SK-N-SH (cell line): Measurements from ENCODE around the gene KIF1A. TPM values are rescaled to one million over a fixed set of nuclear protein-coding genes. Genes with fewer than 3 reads are reported as not detected.

Source experiments
- CTCF ChIA-PET: fragments of 300-600, 350-600 bp; formaldehyde crosslinking; extraction: SDS; loops from one replicate; lab custom pipeline; 2021; lab: Yijun Ruan, JAX
- POLR2A ChIA-PET: fragments of 350-600 bp; sonication (Branson Sonifier 250); formaldehyde crosslinking; extraction: SDS; loops from one replicate; lab custom pipeline; 2020; ENCODE audit warnings: antibody characterized with exemption, inconsistent platforms; lab: Yijun Ruan, JAX
- DNase-seq: peaks from one replicate; pipeline ENCODE4 v3.0.0; 2012
- H2AFZ ChIP-seq: fragments of 200-600 bp; sonication (generic); 2 replicates; pipeline ENCODE4 v1.8.1; 2016; ENCODE audit warnings: antibody characterized with exemption, mild to moderate bottlenecking, low read depth
- H3F3A ChIP-seq: fragments of 200-600 bp; sonication (generic); replicated peaks from 2 replicates; pipeline ENCODE3; 2016; ENCODE audit warnings: antibody characterized with exemption, mild to moderate bottlenecking; ENCODE audit not compliant: insufficient read depth
- H3K27ac ChIP-seq, 2 experiments: fragments of 200-500 bp in 1 of 2; fragments of 200-600 bp in 1 of 2; sonication (Bioruptor generic) in 1 of 2; sonication (generic), shearing (Covaris generic) in 1 of 2; 2 replicates each; pipeline versions ENCODE4 v1.5.1 to v1.6.1; 2014 to 2016; ENCODE audit warnings: low read depth in 2 of 2, inconsistent platforms in 1 of 2, low read length in 1 of 2, mild to moderate bottlenecking in 1 of 2, mixed read lengths in 1 of 2
- H3K27me3 ChIP-seq: fragments of 200-600 bp; sonication (generic), shearing (Covaris generic); 2 replicates; pipeline ENCODE4 v1.6.1; 2016; ENCODE audit warnings: mixed run types; ENCODE audit not compliant: insufficient read depth
- H3K36me3 ChIP-seq, 2 experiments: fragments of 200-500 bp in 1 of 2; fragments of 200-600 bp in 1 of 2; sonication (Bioruptor generic) in 1 of 2; sonication (generic) in 1 of 2; replicated peaks in 1 of 2; 2 replicates each; pipeline versions ENCODE3 to v1.5.1; 2014 to 2016; ENCODE audit warnings: low read length in 1 of 2, mild to moderate bottlenecking in 1 of 2; ENCODE audit not compliant: insufficient read depth in 2 of 2, control insufficient read depth in 1 of 2
- H3K4me1 ChIP-seq, 2 experiments: fragments of 200-500 bp in 1 of 2; fragments of 200-600 bp in 1 of 2; sonication (Bioruptor generic) in 1 of 2; sonication (generic), shearing (Covaris generic) in 1 of 2; 2 replicates each; pipeline versions ENCODE4 v1.5.1 to v1.6.1; 2014 to 2016; ENCODE audit warnings: low read depth in 1 of 2, low read length in 1 of 2, mixed run types in 1 of 2; ENCODE audit not compliant: insufficient read depth in 2 of 2, control insufficient read depth in 1 of 2
- H3K4me2 ChIP-seq: fragments of 200-600 bp; sonication (generic), shearing (Covaris generic); 2 replicates; pipeline ENCODE4 v1.6.1; 2017; ENCODE audit warnings: mixed run types
- H3K4me3 ChIP-seq, 2 experiments: fragments of 200-500 bp in 1 of 2; fragments of 200-600 bp in 1 of 2; sonication (Bioruptor generic) in 1 of 2; sonication (generic), shearing (Covaris generic) in 1 of 2; 2 replicates each; pipeline versions ENCODE4 v1.5.1 to v1.8.1; 2014 to 2016; ENCODE audit warnings: low read depth in 2 of 2, inconsistent platforms in 1 of 2, low read length in 1 of 2, mild to moderate bottlenecking in 1 of 2, mixed read lengths in 1 of 2, moderate library complexity in 1 of 2
- H3K79me2 ChIP-seq: fragments of 200-600 bp; sonication (generic); 2 replicates; pipeline ENCODE4 v1.8.1; 2017; ENCODE audit warnings: mild to moderate bottlenecking; ENCODE audit not compliant: insufficient read depth
- H3K9ac ChIP-seq: fragments of 200-600 bp; sonication (generic); 2 replicates; pipeline ENCODE4 v1.6.1; 2017; ENCODE audit warnings: mixed run types
- H3K9me2 ChIP-seq: fragments of 200-600 bp; sonication (generic); 2 replicates; pipeline ENCODE4 v1.6.1; 2017; ENCODE audit warnings: mixed run types
- H3K9me3 ChIP-seq: fragments of 200-600 bp; sonication (generic); 2 replicates; pipeline ENCODE4 v1.6.1; 2017; ENCODE audit warnings: mixed run types, mild to moderate bottlenecking, moderate library complexity
- H4K20me1 ChIP-seq: fragments of 200-600 bp; sonication (generic); 2 replicates; pipeline ENCODE4 v1.6.1; 2017; ENCODE audit warnings: mild to moderate bottlenecking, mixed run types; ENCODE audit not compliant: insufficient read depth
- EP300 ChIP-seq, 2 experiments: IDR thresholded peaks; 2 replicates each; pipeline versions ENCODE4 v1.4.0 to v1.6.1; 2012; ENCODE audit warnings: borderline replicate concordance in 1 of 2, low read depth in 1 of 2, low read length in 1 of 2
- FOXJ3 ChIP-seq: sonication (generic); formaldehyde crosslinking; IDR thresholded peaks from 2 replicates; pipeline ENCODE4 v1.5.1; 2020; ENCODE audit warnings: mild to moderate bottlenecking, missing genetic modification reagents
- FOXM1 ChIP-seq: IDR thresholded peaks from 2 replicates; pipeline ENCODE4 v1.4.0; 2012; ENCODE audit warnings: low read depth, mild to moderate bottlenecking
- MEF2A ChIP-seq: IDR thresholded peaks from 2 replicates; pipeline ENCODE4 v1.4.0; 2012; ENCODE audit warnings: low read depth, borderline replicate concordance
- NFIC ChIP-seq: IDR thresholded peaks from 2 replicates; pipeline ENCODE4 v1.4.0; 2012; ENCODE audit warnings: borderline replicate concordance
- NRF1 ChIP-seq: IDR thresholded peaks from 2 replicates; pipeline ENCODE4 v1.6.1; 2012; ENCODE audit warnings: low read depth, mild to moderate bottlenecking, low read length
- RAD21 ChIP-seq: IDR thresholded peaks from 2 replicates; pipeline ENCODE4 v1.6.1; 2012; ENCODE audit warnings: mild to moderate bottlenecking, low read length
- RCOR1 ChIP-seq: fragments of 150-350 bp; IDR thresholded peaks from 2 replicates; pipeline ENCODE4 v1.6.1; 2017; ENCODE audit warnings: antibody characterized with exemption, low read length
- SIN3A ChIP-seq: IDR thresholded peaks from 2 replicates; pipeline ENCODE4 v1.6.1; 2012; ENCODE audit warnings: low read depth, mild to moderate bottlenecking, low read length, moderate library complexity, borderline replicate concordance
- WGBS: methylation state at CpG from one replicate; pipeline ENCODE4 v1.1.6; 2017; ENCODE audit warnings: low lambda C conversion rate; 5-methylcytosine and 5-hydroxymethylcytosine counted together
- polyA plus RNA-seq, 3 experiments: library from polyadenylated mRNA; depleted of rRNA; stranded (reverse); fragments of >200 nt; gene quantifications; 2 replicates each; pipeline ENCODE4 v1.2.3, GENCODE V29; 2012
- TF ChIP-seq, protein P1 (sequence below): fragments of 200-600 bp; sonication (generic); IDR thresholded peaks from 2 replicates; pipeline ENCODE4 v1.6.1; 2017; ENCODE audit warnings: antibody characterized with exemption, mild to moderate bottlenecking, moderate library complexity
- TF ChIP-seq, protein P2 (sequence below): IDR thresholded peaks from 2 replicates; pipeline ENCODE4 v1.4.0; 2012; ENCODE audit warnings: low read depth, borderline replicate concordance
- TF ChIP-seq, protein P3 (sequence below): IDR thresholded peaks from 2 replicates; pipeline ENCODE4 v1.4.0; 2012; ENCODE audit warnings: low read depth, borderline replicate concordance

Gene KIF1A
- polyA plus RNA-seq, 1 of the 3 experiments (the other 2 are of a cell fraction): 0.21 TPM

DNA sequence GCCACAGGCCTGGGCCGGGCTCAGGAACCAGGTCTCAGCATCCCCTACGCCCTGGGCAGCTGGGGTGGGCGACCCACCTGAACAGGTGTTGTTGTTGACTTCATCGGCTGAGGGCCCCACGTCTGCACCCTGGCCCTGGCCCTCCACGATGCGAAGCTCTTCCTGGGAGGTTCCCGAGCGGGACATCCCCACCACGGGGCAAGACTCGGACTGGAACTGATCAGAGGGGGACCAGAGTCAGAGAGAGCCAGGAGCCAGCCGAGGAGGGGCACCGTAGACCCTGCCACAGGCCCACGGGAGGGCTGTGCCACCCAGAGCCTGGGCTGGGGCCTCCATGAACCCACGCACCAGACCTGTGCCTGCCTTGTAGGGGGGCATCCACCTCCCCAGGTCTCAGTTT is 74.1 kb downstream of the KIF1A start:
- CTCF ChIA-PET: interaction anchor here (1.3 kb wide), 1 partner anchor 232 kb away, joined by 3 read pairs; no protein-coding TSS in a partner anchor
- Histone ChIP-seq H3K4me3 (no peak overlapping the region), H3K9me3 (no peaks in the 10 kb centered on the region), H3F3A (no peaks in the 10 kb centered on the region), H3K9me2 (no peaks in the 10 kb centered on the region), H3K27ac (no peak overlapping the region), H3K4me2 (no peak overlapping the region), H3K27me3 (no peaks in the 10 kb centered on the region), H3K79me2 (no peaks in the 10 kb centered on the region), H3K36me3 (no peaks in the 10 kb centered on the region), H4K20me1 (no peaks in the 10 kb centered on the region), H2AFZ (no peak overlapping the region), H3K4me1 (no peaks in the 10 kb centered on the region), H3K9ac (no peak overlapping the region)
- TF ChIP-seq MEF2A: no peak
- TF ChIP-seq SIN3A: no peak
- no peak for TF ChIP-seq NFIC
- no peak for TF ChIP-seq RCOR1
- TF ChIP-seq, protein P1, sequence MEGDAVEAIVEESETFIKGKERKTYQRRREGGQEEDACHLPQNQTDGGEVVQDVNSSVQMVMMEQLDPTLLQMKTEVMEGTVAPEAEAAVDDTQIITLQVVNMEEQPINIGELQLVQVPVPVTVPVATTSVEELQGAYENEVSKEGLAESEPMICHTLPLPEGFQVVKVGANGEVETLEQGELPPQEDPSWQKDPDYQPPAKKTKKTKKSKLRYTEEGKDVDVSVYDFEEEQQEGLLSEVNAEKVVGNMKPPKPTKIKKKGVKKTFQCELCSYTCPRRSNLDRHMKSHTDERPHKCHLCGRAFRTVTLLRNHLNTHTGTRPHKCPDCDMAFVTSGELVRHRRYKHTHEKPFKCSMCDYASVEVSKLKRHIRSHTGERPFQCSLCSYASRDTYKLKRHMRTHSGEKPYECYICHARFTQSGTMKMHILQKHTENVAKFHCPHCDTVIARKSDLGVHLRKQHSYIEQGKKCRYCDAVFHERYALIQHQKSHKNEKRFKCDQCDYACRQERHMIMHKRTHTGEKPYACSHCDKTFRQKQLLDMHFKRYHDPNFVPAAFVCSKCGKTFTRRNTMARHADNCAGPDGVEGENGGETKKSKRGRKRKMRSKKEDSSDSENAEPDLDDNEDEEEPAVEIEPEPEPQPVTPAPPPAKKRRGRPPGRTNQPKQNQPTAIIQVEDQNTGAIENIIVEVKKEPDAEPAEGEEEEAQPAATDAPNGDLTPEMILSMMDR: no peak
- no peak for TF ChIP-seq NRF1
- TF ChIP-seq FOXJ3: no peak
- TF ChIP-seq, protein P2, sequence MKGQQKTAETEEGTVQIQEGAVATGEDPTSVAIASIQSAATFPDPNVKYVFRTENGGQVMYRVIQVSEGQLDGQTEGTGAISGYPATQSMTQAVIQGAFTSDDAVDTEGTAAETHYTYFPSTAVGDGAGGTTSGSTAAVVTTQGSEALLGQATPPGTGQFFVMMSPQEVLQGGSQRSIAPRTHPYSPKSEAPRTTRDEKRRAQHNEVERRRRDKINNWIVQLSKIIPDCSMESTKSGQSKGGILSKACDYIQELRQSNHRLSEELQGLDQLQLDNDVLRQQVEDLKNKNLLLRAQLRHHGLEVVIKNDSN: no peak
- no peak for TF ChIP-seq EP300 (IDR thresholded peaks at IDR 0.05; ENCODE audit: borderline replicate concordance in 1 of 2, low read depth in 1 of 2, low read length in 1 of 2)
- no peak for DNase-seq
- WGBS: 0% methylated on average over 1 of the region's 15 CpGs
- POLR2A ChIA-PET: no interaction called here

DNA sequence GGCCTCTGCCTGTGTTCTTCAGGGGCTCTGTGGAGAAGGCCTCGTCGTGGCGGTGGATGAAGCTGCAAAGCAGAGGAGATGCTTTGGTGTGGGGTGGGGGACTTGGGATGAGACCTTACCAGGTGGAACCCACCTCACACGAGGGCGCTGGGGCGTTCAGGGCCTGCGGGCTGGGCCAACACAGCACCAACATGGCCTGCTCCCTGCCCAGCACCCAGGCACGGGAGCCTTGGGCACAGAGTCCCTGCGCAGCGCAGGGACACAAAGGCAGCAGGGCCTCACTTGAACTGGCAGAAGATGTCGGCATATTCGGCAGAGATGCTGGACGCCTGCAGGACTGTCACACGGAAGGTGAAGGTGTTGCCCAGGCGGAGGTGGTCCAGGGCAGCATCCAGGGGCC is 74.6 kb downstream of the KIF1A start:
- Histone ChIP-seq H3K9me3 (no peaks in the 10 kb centered on the region), H4K20me1 (no peaks in the 10 kb centered on the region), H3K36me3 (no peaks in the 10 kb centered on the region), H3K27me3 (no peaks in the 10 kb centered on the region), H2AFZ (no peak overlapping the region), H3K27ac (no peak overlapping the region), H3K4me1 (no peaks in the 10 kb centered on the region), H3K4me2 (no peak overlapping the region), H3K4me3 (no peak overlapping the region), H3K9ac (no peak overlapping the region), H3F3A (no peaks in the 10 kb centered on the region), H3K79me2 (no peaks in the 10 kb centered on the region), H3K9me2 (no peaks in the 10 kb centered on the region)
- CTCF ChIA-PET: interaction anchor here (1.3 kb wide), 1 partner anchor 231 kb away, joined by 3 read pairs; no protein-coding TSS in a partner anchor
- TF ChIP-seq, protein P3, sequence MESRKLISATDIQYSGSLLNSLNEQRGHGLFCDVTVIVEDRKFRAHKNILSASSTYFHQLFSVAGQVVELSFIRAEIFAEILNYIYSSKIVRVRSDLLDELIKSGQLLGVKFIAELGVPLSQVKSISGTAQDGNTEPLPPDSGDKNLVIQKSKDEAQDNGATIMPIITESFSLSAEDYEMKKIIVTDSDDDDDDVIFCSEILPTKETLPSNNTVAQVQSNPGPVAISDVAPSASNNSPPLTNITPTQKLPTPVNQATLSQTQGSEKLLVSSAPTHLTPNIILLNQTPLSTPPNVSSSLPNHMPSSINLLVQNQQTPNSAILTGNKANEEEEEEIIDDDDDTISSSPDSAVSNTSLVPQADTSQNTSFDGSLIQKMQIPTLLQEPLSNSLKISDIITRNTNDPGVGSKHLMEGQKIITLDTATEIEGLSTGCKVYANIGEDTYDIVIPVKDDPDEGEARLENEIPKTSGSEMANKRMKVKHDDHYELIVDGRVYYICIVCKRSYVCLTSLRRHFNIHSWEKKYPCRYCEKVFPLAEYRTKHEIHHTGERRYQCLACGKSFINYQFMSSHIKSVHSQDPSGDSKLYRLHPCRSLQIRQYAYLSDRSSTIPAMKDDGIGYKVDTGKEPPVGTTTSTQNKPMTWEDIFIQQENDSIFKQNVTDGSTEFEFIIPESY: no peak
- no peak for TF ChIP-seq MEF2A
- no peak for TF ChIP-seq RAD21
- TF ChIP-seq FOXM1: no peak
- TF ChIP-seq, protein P1: no peak
- WGBS: 73% methylated on average over 4 of the region's 15 CpGs
- DNase-seq: no peak
- POLR2A ChIA-PET: no interaction called here
